HG03039 (cell line): Measurements from ENCODE around the gene DNAJC12.
"Not testable (repeated sequence)": the region's sequence is repeated elsewhere in the genome, so short reads cannot be mapped to it uniquely, and the experiment has no call there.

Source experiments
- ATAC-seq: cut with Tn5 transposase; IDR thresholded peaks from one replicate; pipeline ENCODE4 v1.9.1; 2021; ENCODE audit warnings: mild to moderate bottlenecking, moderate library complexity; ENCODE audit not compliant: unreplicated experiment

The DNAJC12 gene

DNA sequence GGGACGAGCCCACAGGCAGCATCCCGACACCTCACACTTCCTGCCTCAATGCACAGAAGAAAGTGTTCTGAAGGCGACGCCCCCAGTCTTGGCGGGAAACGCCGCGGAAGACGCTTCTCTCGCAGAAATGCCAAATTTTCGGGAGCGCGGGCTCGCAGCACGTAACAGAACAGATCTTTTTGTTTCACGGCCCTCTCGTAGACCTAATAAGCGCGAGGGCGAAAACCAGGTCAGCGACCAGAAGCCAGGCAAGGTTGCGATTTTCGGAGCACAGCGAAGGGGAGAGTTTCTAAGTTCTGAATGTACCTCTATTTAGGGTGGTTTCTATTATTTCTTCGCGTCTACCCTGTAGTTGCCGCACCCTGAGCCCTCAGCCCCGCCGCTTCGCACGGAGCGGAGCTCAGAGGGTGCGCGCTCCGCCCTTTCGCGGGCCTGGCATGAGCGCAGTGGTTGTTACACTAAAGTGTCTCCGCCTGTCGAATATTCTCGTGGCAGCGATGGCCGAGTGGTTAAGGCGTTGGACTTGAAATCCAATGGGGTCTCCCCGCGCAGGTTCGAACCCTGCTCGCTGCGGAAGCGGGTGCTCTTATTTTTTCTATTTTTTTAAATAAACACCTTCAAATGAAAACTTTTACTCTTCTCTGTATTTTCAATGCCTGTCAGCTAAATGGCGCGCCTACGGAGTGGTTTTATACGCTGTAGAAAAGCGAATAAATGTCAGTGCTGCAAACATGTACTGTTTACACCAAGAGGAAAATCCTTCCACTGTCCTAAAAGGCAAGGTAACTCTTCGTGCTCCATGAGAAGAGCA lies 73.8 kb downstream of the DNAJC12 start:
- peak; percentile 85 for ATAC-seq

GRCh38 chr10:67763499-67764011 lies 74.4 kb downstream of the DNAJC12 start:
- peak; percentile 27 for ATAC-seq

DNA sequence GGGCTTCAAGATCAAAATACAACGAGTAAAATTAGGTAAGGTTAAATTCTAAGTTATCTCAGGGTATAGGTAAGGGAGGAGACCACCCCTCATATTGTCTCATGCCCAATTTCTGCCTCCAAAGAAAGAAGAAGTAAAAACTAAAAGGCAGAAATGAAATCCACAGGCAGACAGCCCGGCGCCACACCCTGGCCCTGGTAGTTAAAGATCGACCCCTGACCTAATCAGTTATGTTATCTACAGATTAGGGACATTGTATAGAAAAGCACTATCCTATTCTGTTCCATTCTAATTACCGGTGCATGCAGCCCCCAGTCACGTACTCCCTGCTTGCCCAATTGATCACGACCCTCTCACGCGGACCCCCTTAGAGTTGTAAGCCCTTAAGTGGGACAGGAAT lies 75.4 kb downstream of the DNAJC12 start:
- ATAC-seq, result not testable (repeated sequence)

DNA sequence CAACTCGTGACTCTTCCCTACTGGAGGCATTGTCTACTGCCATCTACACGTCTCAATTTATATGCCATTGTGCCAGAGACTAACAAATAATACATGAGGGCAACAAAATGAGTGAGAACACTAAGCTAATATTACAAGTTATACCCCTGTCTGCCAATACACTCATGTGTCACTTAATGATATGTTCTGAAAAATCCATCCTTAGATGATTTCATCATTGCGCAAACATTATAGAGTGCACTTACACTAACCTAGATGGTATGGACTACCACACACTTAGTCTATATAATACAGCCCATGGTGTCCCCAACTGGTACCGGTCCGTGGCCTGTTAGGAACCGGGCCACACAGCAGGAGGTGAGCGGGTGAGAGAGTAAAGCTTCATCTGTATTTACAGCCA lies 77.7 kb downstream of the DNAJC12 start:
- no peak for ATAC-seq
